Measurements from ENCODE around the gene OR6F1.
"Not testable (repeated sequence)": the region's sequence is repeated elsewhere in the genome, so short reads cannot be mapped to it uniquely, and the experiment has no call there.

The OR6F1 gene

DNA sequence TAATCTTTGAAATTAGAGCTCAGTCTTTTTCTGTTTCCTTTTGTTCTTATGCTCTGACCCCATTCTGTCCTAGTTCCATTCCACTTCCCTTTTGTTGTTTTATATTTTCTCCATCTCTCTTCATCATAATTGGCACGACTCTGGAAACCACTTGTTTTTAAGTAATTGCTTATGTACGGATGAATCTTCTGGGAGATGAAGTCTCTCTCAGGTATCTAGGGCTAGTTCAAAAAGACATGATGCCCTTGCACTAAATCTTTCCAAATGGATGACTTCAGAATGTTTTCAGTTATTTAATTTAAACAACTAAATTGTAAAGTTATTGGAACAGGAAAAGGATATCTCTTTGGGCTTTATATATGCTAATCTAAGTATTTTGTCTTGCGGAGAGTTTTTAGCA, at the start of gene OR6F1:
Gene OR6F1, minus strand, starts transcription at position 101 of the 400 bp plus-strand sequence. CDS start 3,891 bp downstream, outside the sequence.
- in situ Hi-C loops (cut with HindIII; ENCODE audit: low pct_unique_long_range_greater_than_20kb, low sequenced_read_pairs), result no loop called here
- DNase-seq (ENCODE audit: low read depth in 1 of 2, low spot score in 1 of 2), result no peak
- no peak for TF ChIP-seq JUND (IDR thresholded peaks at IDR 0.05; ENCODE audit: low read depth)

DNA sequence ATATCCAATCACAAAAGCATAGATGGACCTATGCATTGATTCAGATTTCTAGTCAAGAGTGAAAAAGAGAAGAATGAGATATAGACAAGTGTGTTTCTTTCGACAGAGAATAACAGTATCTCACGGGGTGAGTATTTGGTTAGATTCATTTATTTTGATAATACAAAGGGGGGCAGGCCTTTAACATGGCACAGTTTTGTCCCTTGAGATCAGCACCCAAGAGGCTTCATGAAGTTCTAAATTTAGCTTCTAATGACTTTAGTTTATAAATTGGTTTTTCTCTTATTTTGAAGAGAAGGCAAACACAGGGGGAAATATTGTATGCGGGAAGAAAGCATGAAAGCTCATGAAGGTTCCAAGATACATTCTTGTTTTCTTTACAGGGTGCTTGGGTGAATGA, 44.0 kb upstream of the OR6F1 start, which contains the start of gene OR1C1:
Gene OR1C1, minus strand, starts transcription at position 101 of the 400 bp plus-strand sequence. CDS start 2,150 bp downstream, outside the sequence.
- in situ Hi-C loops (cut with HindIII; ENCODE audit: low pct_unique_long_range_greater_than_20kb, low sequenced_read_pairs), result no loop called here
- DNase-seq (ENCODE audit: low read depth in 1 of 2, low spot score in 1 of 2), result no peak
- no peak for TF ChIP-seq JUND (IDR thresholded peaks at IDR 0.05; ENCODE audit: low read depth)

DNA sequence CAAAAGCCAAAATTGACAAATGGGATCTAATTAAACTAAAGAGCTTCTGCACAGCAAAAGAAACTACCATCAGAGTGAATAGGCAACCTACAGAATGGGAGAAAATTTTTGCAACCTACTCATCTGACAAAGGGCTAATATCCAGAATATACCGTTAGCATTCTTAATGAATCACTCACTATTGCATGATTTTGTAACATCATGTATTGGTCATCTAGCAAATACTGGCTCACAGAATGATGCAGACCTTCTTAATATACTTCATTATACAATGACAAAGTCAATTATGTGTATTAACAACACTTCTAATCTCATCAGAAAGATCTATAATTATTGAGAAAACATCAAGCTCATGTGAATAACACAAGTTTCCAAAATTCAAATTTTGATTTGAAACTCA, 37.9 kb upstream of the OR6F1 start:
- in situ Hi-C loops (cut with HindIII; ENCODE audit: low pct_unique_long_range_greater_than_20kb, low sequenced_read_pairs); DNase-seq (ENCODE audit: low read depth in 1 of 2, low spot score in 1 of 2): not testable (repeated sequence)

DNA sequence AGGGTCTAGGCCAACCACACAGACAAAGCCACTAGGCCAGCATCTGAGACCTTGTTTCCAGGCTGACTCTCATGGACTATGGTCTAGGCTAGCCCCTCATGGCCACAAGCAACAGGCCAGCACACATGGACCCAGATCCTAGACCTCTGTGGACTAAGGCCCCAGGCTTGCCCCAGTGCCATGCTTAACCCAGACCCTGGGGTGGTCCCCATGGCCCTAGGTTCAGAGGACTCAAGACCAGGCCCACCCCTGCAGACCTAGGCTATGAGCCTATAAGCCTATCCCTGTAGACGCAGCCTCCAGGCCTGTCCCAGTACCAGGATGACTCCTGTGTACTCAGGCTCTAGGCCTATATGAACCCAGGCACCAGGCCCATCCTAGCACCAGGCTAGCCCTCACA, 33.4 kb upstream of the OR6F1 start:
- DNase-seq (ENCODE audit: low read depth in 1 of 2, low spot score in 1 of 2), result no peak
- in situ Hi-C loops (cut with HindIII; ENCODE audit: low pct_unique_long_range_greater_than_20kb, low sequenced_read_pairs), result no loop called here
- no peak for TF ChIP-seq JUND (IDR thresholded peaks at IDR 0.05; ENCODE audit: low read depth)

DNA sequence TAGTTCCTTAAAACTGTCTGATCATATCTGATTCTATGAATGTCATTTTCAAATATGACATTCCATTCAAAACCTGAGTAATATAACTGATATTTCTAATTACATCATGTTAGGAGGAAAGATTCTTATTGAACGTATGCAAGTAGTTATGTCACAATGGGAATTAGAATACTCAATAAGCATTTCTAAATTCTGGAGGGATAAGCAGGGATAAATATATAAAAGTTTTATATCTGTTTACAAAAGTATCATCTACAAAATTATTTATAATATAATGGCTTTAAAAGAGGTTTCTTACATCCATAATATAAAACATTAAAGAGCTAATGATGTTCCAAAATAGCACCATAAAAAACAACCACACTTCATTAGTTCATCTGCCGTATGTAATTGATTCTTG, 31.6 kb upstream of the OR6F1 start, which contains the start of gene OR14A2:
Gene OR14A2, minus strand, starts transcription at position 101 of the 400 bp plus-strand sequence.
- in situ Hi-C loops (cut with HindIII; ENCODE audit: low pct_unique_long_range_greater_than_20kb, low sequenced_read_pairs), result no loop called here
- TF ChIP-seq JUND (IDR thresholded peaks at IDR 0.05; ENCODE audit: low read depth), result no peak

DNA sequence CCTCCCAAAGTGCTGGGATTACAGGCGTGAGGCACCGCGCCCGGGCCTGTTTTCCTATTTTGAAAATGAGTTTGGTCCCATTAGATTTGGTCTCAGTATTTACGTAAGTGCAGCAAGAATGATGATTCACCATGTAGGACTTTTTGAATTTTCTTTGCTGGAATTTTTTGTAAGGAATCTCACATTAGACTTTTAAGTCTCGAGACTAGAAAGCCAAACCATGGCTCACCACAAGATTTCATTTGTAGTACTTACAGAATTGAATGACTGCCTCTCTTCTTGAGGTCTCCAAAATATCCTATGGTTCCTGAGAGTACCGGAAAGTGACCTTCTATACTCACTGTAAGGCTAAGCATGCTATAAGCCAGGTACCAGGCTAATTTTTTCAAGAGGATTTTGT, 31.2 kb upstream of the OR6F1 start:
- DNase-seq (ENCODE audit: low read depth in 1 of 2, low spot score in 1 of 2), result no peak
- in situ Hi-C loops (cut with HindIII; ENCODE audit: low pct_unique_long_range_greater_than_20kb, low sequenced_read_pairs), result no loop called here
- no peak for TF ChIP-seq JUND (IDR thresholded peaks at IDR 0.05; ENCODE audit: low read depth)

More for the DNA sequence above, 31.6 kb upstream of the OR6F1 start, which contains the start of gene OR14A2:
- no peak for DNase-seq (ENCODE audit: low read depth in 1 of 2, low spot score in 1 of 2)

DNA sequence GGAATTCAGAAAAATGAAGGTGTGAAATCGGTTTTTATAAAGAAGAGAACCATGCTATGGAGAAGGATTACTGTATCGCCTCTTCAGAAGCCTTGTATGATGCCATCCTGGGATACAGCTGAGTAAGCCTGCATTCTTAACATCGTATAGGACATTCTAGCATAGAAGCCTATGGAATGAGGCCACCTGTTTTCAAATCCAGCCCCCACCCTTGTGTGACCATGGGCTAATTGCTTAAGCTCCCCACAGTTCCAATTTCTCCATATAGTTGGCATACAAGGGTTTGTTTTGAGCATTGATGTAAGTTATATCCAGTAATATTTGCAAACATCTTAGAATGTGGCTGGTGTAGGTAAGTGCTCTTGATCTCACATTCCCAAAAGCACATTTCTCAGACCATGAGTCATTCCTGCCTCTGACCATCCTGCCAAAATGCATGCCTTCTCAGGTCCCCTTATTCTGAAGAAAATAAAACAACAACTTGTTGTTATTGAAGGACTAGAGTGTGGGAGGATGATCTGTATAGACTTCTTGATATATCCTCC, 30.0 kb upstream of the OR6F1 start:
- in situ Hi-C loops (cut with HindIII; ENCODE audit: low pct_unique_long_range_greater_than_20kb, low sequenced_read_pairs), result no loop called here
- no peak for TF ChIP-seq JUND (IDR thresholded peaks at IDR 0.05; ENCODE audit: low read depth)
- DNase-seq (ENCODE audit: low read depth in 1 of 2, low spot score in 1 of 2), result no peak

DNA sequence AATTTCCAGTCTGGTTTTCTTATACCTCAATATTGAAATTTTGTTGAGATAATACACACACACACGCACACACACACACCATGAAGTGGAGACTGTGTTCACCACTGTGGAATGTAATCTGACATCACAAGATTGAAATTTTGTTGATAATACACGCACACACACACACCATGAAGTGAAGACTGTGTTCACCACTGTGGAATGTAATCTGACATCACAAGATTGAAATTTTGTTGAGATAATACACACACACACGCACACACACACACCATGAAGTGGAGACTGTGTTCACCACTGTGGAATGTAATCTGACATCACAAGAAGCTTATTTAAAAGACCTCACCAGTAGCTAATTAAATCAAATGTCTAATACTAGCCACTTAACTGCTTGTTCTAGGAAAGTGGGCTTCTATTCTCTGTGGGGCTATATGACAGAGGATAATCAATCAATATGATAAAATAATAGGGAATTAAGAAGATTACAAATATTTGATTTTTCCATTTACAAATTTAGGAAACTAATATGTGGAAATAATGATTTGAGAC, 25.8 kb upstream of the OR6F1 start:
- peak in 1 of 2 experiments; percentile 15 for DNase-seq (ENCODE audit: low read depth in 1 of 2, low spot score in 1 of 2)
- in situ Hi-C loops (cut with HindIII; ENCODE audit: low pct_unique_long_range_greater_than_20kb, low sequenced_read_pairs), result not testable (repeated sequence)

DNA sequence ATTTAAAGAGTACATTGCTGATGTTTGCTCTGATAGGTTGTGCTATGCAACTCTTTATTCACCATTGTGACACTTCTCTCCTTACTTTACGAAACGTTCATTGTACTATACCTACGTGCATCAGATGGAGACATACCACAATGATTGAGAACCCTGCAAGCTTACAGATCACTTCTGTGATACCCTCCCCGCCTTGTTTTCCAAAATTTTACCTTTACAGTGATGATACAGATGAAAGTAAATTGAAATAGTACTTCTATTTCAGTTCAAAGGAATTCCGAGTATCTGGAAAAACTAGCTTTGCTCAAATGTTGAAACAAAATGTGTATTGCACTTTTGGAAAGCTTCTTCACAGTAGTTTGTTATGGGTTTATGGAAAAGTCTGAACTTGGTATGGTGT, 25.3 kb upstream of the OR6F1 start:
- peak in 1 of 2 experiments; percentile 33 for DNase-seq (ENCODE audit: low read depth in 1 of 2, low spot score in 1 of 2)
- in situ Hi-C loops (cut with HindIII; ENCODE audit: low pct_unique_long_range_greater_than_20kb, low sequenced_read_pairs), result no loop called here
- TF ChIP-seq JUND (IDR thresholded peaks at IDR 0.05; ENCODE audit: low read depth), result no peak

DNA sequence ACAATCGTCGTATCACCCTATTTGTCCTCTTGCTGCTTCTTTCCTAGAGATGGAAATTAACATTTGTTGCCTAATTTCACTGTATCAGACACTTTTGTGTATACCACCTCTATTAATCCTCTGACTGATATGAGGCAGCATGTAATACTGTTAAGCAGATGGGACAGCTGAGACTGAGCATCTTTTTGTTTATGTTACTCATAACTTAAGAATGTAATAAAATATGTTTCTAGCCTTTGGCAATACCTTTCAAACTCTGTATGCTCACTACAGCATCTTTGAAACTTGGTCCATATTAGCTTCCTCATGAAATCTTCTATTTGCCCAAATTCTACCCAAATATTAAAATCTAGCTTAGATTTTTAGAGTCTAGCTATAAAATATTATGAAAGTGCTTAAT, 24.3 kb upstream of the OR6F1 start:
- in situ Hi-C loops (cut with HindIII; ENCODE audit: low pct_unique_long_range_greater_than_20kb, low sequenced_read_pairs), result no loop called here
- TF ChIP-seq JUND (IDR thresholded peaks at IDR 0.05; ENCODE audit: low read depth), result no peak
- DNase-seq (ENCODE audit: low read depth in 1 of 2, low spot score in 1 of 2), result no peak

DNA sequence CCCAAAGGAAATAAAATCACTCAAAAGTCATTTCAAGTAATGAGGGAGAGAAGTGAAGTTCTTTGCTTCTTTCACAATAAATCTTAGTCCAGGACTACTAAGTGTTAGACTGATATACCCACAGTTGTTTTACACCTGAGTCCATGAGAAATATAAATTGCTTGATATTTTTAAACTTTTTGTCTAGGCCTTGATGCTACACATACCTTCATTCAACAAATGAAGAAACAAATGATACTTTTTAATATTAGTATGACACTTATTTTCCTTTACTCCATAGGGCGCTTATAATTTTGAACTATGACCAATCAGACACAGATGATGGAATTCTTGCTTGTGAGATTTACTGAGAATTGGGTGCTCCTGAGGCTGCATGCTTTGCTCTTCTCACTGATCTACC, 21.9 kb upstream of the OR6F1 start, which contains the start of gene OR14K1:
Gene OR14K1, plus strand, starts transcription at position 301 of the 400 bp plus-strand sequence. Its CDS starts 0 bp downstream, at position 301.
- in situ Hi-C loops (cut with HindIII; ENCODE audit: low pct_unique_long_range_greater_than_20kb, low sequenced_read_pairs), result no loop called here
- no peak for DNase-seq (ENCODE audit: low read depth in 1 of 2, low spot score in 1 of 2)
- TF ChIP-seq JUND (IDR thresholded peaks at IDR 0.05; ENCODE audit: low read depth), result no peak

DNA sequence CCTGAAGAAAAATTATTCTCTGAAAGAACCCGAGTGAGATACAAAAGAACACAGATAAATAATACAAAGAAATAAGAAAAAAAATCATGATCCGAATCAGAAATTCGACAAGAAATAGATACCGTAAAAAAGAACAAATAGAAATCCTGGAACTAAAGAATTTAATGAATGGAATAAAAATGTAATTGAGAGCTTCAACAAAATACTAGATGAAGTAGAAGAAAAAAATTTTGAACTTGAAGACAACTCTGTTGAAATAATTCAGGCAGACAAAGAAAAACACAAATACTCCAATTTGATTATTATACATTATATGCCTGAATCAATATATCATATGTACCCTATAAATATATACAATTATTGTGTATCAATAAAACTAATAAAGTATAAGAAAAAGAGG, 4.8 kb upstream of the OR6F1 start:
- TF ChIP-seq JUND (IDR thresholded peaks at IDR 0.05; ENCODE audit: low read depth), result no peak
- DNase-seq (ENCODE audit: low read depth in 1 of 2, low spot score in 1 of 2), result no peak
- in situ Hi-C loops (cut with HindIII; ENCODE audit: low pct_unique_long_range_greater_than_20kb, low sequenced_read_pairs), result no loop called here

DNA sequence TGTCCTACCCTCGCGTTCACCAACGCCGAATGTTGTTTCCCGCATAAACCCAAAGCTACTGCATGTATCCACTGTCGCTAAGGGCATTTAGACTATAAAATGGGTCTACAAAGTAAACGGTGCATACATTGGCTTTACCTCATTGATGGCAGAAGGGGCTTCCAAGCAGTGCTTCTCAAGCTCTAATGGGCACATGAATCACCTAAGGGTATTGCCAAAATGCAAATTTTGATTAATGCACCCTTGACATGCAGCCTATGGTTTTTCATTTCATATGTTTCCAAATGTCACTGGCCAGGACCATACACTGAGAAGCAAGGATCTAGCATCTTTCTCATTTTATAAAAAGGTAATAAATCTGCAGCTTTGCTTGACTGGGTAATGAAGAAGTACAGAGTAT, 2.7 kb downstream of the OR6F1 start:
- no peak for TF ChIP-seq JUND (IDR thresholded peaks at IDR 0.05; ENCODE audit: low read depth)
- DNase-seq (ENCODE audit: low read depth in 1 of 2, low spot score in 1 of 2), result no peak
- in situ Hi-C loops (cut with HindIII; ENCODE audit: low pct_unique_long_range_greater_than_20kb, low sequenced_read_pairs), result no loop called here

DNA sequence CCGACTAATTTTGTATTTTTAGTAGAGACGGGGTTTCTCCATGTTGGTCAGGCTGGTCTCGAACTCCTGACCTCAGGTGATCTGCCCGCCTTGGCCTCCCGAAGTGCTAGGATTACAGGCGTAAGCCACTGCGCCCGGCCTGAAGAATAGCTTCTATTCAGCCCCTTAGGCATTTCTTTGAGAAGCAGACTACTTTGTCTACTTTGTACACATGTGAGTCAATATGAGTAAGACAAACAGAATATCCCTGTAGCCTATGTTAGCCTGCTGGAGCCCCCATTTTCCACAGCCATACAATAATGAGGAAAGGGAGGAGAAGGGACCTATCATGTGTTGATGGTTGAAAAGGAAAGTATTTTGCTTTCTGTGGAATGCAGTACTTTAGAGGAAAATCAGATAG, 5.8 kb downstream of the OR6F1 start:
- DNase-seq (ENCODE audit: low read depth in 1 of 2, low spot score in 1 of 2); in situ Hi-C loops (cut with HindIII; ENCODE audit: low pct_unique_long_range_greater_than_20kb, low sequenced_read_pairs): not testable (repeated sequence)
